Hematopoietic multipotent progenitor cell (in vitro differentiated cells): Measurements from ENCODE around the gene CYB5A. TPM values are rescaled to one million over a fixed set of nuclear protein-coding genes. Genes with fewer than 3 reads are reported as not detected.
A peak's percentile ranks its signal among the peaks of the same experiment; 100 is the strongest.
"Not testable (repeated sequence)": the region's sequence is repeated elsewhere in the genome, so short reads cannot be mapped to it uniquely, and the experiment has no call there.

Experiments used
- DNase-seq, 3 donors: peaks; one replicate each; pipeline ENCODE4 v3.0.0-alpha.2; 2011 to 2015; ENCODE audit warnings: low read depth in 2 of 3, low spot score in 2 of 3
- total RNA-seq: library from RNA; depleted of rRNA; stranded (reverse); fragments of >200 nt; gene quantifications from one replicate; pipeline ENCODE4 v1.2.3, GENCODE V29; 2012

CYB5A gene
- total RNA-seq, 1 donor = 24.2 TPM

GRCh38 chr18:74299162-74299561 is 7.4 kb upstream of the CYB5A start:
- no peak for DNase-seq

- no peak for DNase-seq
Observed at GRCh38 chr18:74294526-74294925, 2.8 kb upstream of the CYB5A start.

GRCh38 chr18:74292982-74293381 is 1.2 kb upstream of the CYB5A start:
- DNase-seq = peak in 1 of 3 donors; percentile 8

GRCh38 chr18:74292541-74292858 is 737 bp upstream of the CYB5A start:
- peak in 1 of 3 donors; percentile 9 for DNase-seq

GRCh38 chr18:74291472-74291770 is 342 bp downstream of the CYB5A start:
- DNase-seq = no peak

- no peak for DNase-seq
Observed at GRCh38 chr18:74290794-74291471, 830 bp downstream of the CYB5A start.

GRCh38 chr18:74290021-74290420 is 1.7 kb downstream of the CYB5A start:
- DNase-seq = no peak

GRCh38 chr18:74289137-74289536 is 2.6 kb downstream of the CYB5A start:
- DNase-seq = no peak

- no peak for DNase-seq
Observed at GRCh38 chr18:74288730-74289129, 3.0 kb downstream of the CYB5A start.

- no peak for DNase-seq
Observed at GRCh38 chr18:74288041-74288440, 3.7 kb downstream of the CYB5A start.

- DNase-seq = no peak
Observed at GRCh38 chr18:74286856-74287255, 4.9 kb downstream of the CYB5A start.

GRCh38 chr18:74286106-74286855 is 5.5 kb downstream of the CYB5A start:
- DNase-seq = no peak

GRCh38 chr18:74285583-74285982 is 6.2 kb downstream of the CYB5A start:
- DNase-seq = not testable (repeated sequence)

- DNase-seq = no peak
Observed at GRCh38 chr18:74284980-74285355, 6.8 kb downstream of the CYB5A start.

- DNase-seq = no peak
Observed at GRCh38 chr18:74284191-74284979, 7.4 kb downstream of the CYB5A start.

GRCh38 chr18:74283646-74284045 is 8.1 kb downstream of the CYB5A start:
- DNase-seq = no peak

GRCh38 chr18:74282755-74283554 is 8.8 kb downstream of the CYB5A start:
- DNase-seq = no peak

- DNase-seq = no peak
Observed at GRCh38 chr18:74281980-74282754, 9.6 kb downstream of the CYB5A start.

- no peak for DNase-seq
Observed at GRCh38 chr18:74281011-74281979, 10.5 kb downstream of the CYB5A start.
